Mammary epithelial cell (primary cell): ENCODE measurements around the gene SLC35E2B.
"Not testable (repeated sequence)": the region's sequence is repeated elsewhere in the genome, so short reads cannot be mapped to it uniquely, and the experiment has no call there.

Experiments used
- EZH2 ChIP-seq: IDR thresholded peaks from 2 replicates; pipeline ENCODE4 v1.6.1; 2012; ENCODE audit warnings: low read length, inconsistent platforms, borderline replicate concordance
- TF ChIP-seq, protein P1 (sequence below), 2 donors: IDR thresholded peaks in 1 of 2; conservative IDR thresholded peaks in 1 of 2; 2 replicates each; pipeline ENCODE4 v1.5.1; 2011 to 2012; ENCODE audit warnings: inconsistent platforms in 2 of 2, low read length in 2 of 2, mild to moderate bottlenecking in 2 of 2, control low read depth in 1 of 2, low read depth in 1 of 2; ENCODE audit not compliant: insufficient read depth in 1 of 2; ENCODE audit errors: extremely low read depth in 1 of 2

DNA sequence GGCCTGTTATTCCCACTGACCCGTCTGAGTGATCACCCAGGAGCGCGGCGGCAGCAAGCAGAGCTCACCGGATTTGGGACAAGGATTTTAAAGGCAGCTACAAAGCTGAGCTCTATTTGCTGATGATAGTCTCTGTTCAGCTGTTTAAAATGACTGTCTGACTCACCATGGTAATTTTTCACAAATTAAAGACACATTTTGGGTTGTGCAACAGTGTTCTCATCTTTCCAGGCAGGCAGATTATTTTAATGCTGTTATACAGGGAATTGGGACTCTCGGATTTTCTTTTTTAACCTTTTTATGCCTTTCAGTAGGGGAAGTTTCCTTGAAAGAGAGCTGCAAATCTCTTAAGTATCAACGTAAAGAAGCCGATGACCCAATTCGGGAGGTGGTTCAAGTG is 30.2 kb downstream of the SLC35E2B start:
- not testable (repeated sequence) for TF ChIP-seq EZH2
- TF ChIP-seq, protein P1, sequence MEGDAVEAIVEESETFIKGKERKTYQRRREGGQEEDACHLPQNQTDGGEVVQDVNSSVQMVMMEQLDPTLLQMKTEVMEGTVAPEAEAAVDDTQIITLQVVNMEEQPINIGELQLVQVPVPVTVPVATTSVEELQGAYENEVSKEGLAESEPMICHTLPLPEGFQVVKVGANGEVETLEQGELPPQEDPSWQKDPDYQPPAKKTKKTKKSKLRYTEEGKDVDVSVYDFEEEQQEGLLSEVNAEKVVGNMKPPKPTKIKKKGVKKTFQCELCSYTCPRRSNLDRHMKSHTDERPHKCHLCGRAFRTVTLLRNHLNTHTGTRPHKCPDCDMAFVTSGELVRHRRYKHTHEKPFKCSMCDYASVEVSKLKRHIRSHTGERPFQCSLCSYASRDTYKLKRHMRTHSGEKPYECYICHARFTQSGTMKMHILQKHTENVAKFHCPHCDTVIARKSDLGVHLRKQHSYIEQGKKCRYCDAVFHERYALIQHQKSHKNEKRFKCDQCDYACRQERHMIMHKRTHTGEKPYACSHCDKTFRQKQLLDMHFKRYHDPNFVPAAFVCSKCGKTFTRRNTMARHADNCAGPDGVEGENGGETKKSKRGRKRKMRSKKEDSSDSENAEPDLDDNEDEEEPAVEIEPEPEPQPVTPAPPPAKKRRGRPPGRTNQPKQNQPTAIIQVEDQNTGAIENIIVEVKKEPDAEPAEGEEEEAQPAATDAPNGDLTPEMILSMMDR (conservative IDR thresholded peaks at IDR 0.05 in 1 of 2, IDR thresholded peaks at IDR 0.05 in 1 of 2; ENCODE audit: extremely low read depth in 1 of 2, insufficient read depth in 1 of 2, low read depth in 1 of 2, low read length in 2 of 2) = not testable (repeated sequence)
